Activated T-cell treated with anti-CD3 and anti-CD28 coated beads for 1 hour (primary cell): Measurements from ENCODE around the gene C5orf24.
"Not testable (repeated sequence)": the region's sequence is repeated elsewhere in the genome, so short reads cannot be mapped to it uniquely, and the experiment has no call there.

Experiments used
- DNase-seq: peaks from one replicate; pipeline ENCODE4 v3.0.0-alpha.2; 2020; ENCODE audit warnings: low read depth

The C5orf24 gene

DNA sequence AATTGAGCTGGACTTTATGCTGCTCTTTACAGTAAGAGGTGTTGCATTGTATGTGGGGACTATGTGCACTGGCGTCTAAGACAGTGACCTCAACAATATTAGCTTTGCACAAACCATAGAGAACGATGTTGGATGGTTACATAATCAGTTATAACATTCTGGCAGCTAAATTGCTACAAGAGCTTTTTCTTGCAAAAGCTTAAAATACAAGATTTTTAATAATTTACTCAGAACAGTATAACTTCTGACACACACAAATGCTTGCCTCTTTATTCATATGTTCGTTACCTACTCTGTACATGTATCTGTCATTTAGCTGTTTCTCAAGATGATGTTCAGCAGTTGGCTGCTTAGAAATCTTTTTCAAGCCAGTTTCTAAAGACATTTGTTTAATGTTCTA is 11.6 kb downstream of the C5orf24 start:
- DNase-seq: no peak

DNA sequence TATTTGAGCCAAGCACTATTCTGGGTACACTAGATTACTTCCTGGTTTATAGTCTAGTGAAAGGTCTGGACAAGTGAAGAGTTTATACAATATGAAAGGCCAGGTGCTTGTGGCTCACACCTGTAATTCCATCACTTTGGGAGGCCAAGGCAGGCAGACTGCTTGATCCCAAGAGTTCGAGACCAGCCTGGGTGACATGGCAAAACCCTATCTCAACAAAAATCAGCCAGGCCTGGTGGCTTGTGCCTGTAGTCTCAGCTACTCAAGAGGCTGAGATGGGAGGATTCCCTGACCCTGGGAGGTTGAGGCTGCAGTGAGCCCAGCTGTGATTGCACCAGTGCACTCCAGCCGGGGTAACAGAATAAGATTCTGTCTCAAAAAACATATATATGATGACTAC is 18.9 kb downstream of the C5orf24 start:
- DNase-seq: no peak

DNA sequence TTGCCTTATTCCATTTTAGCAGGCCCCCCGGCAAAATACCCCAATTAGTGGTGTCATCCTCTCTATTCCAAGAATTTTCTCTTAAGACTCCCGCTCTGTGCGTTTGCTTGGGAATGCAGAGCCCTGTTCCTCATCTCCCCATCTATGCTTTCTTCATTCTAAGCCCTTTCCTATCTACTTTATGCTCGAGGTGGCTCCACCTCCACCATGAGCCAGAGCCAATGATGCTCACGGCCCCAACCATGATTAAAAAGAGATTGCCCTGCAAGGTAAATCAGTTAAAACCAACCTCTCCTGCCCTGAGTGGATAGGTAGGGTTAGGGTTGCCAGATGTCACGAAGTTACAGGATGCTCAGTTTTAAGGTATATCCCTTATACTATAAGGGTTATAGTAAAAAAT is 27.7 kb downstream of the C5orf24 start:
- no peak for DNase-seq

DNA sequence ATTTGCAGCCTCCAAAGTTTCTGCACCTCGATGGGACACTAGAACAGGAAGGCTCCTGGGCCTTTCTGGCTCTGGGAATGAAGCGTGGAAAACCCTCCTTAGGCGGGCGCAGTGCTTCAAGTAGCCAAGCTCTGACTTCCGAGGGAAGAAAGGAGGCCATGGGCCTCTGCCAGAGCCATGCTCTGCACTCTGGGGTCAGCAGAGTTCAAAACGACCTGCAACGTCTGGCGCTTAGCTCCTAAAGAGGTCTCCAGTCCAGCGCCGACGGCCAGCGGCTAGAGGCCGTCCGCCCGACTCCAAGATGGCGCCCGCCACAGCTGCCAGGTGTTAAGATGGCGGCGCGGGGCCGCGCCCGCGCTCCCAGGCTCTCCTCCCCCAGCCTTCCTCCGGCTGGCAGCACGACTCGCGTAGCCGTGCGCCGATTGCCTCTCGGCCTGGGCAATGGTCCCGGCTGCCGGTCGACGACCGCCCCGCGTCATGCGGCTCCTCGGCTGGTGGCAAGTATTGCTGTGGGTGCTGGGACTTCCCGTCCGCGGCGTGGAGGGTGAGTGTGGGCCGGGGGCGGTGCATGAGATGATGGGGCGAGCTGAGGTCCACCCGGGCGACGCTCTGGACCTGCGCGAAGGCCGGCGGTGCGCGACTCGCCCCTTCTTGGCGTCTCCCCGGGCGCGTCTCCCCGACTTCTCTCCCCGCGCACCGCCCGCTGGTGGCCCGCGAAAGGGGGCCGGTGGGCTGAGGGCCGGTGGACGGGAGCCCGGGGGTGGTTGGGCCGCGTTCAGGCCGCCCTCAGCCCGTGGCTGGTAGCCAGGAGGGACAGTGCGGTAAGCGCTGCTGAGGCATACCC is 28.4 kb downstream of the C5orf24 start, which contains the start of gene TXNDC15:
Gene TXNDC15 (plus strand): TSS at position 385 of the 844 bp plus-strand sequence. CDS start 57 bp downstream, at position 442.
- DNase-seq: peak; percentile 68

DNA sequence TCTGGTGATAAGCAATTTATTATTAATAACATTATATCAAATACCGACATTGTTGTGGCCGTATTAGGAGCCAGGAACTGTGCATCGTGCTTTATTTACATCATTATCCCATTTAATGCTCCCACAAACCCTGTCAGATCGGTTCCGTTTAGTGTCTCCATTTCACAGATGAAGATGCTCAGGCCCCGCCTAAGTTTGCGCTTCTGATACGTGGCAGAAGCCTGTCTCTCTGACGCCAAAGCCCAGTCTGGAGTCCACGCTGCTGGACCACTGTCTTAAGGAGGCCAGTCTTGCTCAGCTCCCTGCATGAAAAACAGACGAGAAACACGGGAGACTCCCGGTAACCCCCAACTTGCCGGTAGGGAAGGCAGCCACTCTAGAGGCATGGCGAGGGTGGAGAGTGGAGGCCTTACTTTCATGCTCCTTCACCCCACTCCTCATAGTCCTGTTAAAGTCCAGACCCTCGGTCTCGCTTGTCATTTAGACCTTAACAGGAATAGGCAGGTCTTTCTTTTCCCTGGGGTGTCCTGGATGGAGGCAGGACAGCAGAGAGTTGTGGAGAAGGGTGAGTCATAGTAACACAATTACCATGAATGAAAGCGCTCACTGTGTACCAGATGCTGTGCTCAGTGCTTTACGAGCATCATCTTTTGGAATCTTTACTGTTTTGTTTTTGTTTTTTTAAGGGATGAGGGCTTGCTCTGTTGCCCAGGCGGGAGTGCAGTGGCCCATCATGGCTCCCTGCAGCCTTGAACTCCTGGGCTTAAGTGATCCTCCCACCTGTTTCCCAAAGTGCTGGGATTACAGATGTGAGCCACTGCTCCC is 29.3 kb downstream of the C5orf24 start:
- DNase-seq: no peak

DNA sequence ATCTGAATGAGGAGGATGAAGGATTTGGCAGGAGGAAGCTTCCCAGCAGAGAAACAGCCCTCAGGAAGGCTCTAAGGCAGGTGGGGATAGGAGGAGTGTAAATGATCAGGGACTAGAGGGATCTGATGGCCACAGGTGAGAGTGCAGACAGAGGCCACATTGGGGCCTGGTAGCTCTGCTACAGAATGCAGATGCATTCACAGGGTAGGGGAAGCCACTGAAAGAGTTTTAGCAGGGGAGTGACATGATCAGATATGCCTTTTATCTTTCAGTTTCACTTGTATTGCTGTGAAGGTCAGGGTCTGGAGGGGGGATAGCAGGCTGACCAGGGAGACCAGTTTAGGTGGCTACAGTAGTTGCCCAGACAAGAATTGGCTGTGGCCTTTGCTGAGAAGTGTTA is 31.4 kb downstream of the C5orf24 start:
- DNase-seq: no peak

DNA sequence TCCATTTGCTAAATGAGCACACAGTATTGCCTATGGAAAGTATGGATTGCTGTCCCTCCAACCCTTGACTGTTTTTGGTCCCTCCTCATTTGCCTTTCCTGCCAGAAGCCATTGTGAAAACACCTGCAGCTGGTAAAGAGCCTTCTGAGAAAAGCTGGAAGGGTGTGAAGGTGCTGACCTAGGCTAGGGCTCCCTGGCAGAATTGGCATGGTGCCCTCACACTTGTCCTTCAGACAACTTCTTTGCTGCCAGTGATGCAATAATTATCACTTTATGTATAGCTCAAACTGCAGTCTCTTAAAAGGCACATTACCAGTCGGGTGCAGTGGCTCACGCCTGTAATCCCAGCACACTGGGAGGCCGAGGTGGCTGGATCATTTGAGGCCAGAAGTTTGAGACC is 32.6 kb downstream of the C5orf24 start:
- no peak for DNase-seq

DNA sequence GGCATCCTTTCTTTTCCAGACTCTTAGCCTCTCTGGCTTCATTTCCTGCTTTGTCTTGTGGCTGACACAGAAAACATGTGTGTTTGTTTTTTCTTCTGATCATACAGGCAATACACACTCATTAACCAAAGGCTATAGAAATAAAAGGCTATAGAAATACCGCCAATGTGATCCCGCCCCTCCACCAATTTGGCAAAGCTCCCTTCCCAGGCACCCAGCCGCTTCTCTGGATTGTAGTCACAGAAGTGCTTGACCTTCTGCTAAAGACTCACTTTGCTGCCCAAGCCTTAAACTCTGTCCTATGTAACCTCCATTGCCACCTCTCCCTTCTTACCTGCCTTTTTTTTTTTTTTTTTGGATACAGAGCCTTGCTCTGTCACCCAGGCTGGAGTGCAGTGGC is 33.7 kb downstream of the C5orf24 start:
- no peak for DNase-seq

DNA sequence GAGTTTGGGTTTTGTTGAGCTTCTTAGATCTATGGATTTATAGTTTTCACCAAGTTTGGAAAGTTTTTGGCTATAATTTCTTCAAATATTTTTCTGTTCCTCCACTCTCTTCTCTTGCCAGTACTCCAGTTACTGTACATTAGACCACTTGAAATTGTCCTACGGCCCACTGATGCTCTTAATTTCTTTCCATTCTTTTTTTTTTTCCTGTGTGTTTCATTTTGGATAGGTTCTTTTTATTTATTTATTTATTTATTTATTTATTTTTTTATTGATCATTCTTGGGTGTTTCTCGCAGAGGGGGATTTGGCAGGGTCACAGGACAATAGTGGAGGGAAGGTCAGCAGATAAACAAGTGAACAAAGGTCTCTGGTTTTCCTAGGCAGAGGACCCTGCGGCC is 35.2 kb downstream of the C5orf24 start:
- not testable (repeated sequence) for DNase-seq

DNA sequence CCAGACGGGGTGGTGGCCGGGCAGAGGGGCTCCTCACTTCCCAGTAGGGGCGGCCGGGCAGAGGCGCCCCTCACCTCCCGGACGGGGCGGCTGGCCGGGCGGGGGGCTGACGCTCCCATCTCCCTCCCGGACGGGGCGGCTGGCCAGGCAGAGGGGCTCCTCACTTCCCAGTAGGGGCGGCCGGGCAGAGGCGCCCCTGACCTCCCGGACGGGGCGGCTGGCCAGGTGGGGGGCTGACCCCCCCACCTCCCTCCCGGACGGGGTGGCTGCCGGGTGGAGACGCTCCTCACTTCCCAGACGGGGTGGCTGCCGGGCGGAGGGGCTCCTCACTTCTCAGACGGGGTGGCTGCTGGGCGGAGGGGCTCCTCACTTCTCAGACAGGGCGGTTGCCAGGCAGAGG is 35.9 kb downstream of the C5orf24 start:
- not testable (repeated sequence) for DNase-seq

DNA sequence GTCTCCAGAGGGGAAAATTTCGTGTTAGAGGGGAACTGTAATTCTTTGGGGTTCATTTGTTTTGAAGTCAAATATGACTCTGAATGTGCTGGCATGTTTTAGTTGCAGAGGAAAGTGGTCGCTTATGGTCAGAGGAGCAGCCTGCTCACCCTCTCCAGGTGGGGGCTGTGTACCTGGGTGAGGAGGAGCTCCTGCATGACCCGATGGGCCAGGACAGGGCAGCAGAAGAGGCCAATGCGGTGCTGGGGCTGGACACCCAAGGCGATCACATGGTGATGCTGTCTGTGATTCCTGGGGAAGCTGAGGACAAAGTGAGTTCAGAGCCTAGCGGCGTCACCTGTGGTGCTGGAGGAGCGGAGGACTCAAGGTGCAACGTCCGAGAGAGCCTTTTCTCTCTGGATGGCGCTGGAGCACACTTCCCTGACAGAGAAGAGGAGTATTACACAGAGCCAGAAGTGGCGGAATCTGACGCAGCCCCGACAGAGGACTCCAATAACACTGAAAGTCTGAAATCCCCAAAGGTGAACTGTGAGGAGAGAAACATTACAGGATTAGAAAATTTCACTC is 41.9 kb downstream of the C5orf24 start:
- DNase-seq: no peak

DNA sequence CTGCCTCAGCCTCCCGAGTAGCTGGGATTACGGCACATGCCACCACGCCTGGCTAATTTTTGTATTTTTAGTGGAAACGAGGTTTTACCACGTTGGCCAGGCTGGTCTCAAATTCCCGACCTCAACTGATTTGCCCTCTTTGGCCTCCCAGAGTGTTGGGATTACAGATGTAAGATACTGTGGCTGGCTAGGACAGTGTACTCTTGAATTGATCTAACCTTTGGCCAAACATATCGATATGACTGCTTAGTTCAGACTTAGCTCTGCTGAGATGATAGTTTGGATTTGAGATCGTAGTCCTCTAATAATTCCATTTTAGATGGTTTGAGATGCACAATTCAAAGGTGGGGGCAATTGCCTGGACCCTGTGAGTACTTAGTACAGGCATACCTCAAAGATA is 43.6 kb downstream of the C5orf24 start:
- no peak for DNase-seq

DNA sequence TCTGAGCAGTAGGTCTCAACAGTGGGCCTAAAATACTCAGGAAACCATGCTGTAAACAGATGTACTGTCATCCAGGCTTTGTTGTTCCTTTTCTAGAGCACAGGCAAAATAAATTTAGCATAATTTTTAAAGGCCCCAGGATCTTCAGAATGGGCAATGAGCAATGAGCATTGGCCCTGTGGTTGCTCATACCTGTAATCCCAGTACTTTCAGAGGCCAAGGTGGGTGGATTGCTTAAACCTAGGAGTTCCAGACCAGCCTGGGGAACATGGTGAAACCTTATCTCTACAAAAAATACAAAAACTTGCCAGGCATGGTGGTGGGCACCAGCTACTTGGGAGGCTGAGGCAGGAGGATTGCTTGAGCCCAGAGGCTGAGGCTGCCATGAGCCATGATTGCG is 45.7 kb downstream of the C5orf24 start:
- DNase-seq: no peak

DNA sequence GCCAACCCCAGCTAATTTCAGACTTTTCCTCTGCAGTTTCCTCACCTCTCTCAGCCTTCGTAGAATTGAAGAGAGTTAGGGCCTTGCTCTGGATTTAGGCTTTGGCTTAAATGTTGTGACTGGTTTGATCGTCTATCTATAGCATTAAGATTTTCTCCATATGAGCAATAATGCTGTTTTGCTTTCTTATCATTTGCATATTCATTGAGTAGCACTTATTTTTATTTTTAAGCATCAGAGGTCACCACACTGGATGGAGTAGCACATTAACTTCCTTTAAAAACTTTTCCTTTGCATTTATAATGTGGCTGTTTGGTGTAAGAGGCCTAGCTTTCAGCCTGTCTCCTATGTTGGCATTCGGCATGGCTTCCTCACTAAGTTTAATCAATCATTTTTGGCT is 46.5 kb downstream of the C5orf24 start:
- no peak for DNase-seq

DNA sequence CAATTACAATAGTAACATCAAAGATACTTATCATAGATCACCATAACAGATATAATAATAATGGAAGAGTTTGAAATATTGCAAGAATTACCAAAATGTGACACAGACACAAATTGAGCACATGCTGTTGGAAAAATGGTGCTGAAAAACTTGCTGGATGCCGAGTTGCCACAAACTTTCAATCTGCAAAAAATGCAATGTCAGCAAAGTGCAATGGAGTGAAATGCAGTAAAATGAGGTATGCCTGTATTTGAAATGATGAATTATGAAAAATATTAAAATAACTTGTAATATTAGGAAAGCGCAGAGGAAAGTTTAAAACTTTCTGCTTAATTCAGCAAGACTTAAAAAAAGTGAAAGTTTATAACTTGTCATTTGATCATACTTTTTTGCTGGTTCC is 47.2 kb downstream of the C5orf24 start:
- DNase-seq: no peak

DNA sequence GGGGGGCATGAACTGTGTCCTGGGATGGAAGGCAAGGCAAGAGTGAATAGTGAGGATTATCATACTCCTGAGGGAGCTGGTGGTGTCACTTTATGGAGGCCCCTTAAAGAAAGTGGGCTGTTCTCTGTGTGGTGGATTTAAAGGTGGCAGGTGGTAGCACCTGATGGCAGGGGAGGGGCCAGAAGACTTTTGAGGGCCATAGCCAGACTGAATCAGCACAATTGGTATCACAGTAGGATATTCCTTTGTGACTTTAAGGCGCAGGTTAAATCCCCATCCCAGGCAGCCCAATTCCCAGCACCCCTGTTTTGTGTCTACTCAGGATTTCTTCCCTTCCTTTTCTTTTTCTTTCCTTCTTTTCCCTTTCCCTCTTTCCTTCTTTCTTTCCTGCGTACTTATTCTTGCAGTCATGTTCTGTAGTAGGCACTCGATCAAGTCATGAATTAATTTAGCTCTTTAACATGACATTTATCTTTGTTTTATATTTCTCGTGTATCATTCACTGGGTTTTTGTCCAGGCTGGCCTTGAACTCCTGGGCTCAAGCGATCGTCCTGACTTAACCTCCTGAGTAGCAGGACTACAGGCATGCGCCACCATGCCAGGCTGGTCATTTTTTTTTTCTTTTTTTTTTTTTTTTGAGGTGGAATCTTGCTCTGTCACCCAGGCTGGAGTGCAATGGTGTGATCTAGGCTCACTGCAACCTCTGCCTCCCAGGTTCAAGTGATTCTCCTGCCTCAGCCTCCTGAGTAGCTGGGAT is 48.2 kb downstream of the C5orf24 start:
- DNase-seq: no peak

DNA sequence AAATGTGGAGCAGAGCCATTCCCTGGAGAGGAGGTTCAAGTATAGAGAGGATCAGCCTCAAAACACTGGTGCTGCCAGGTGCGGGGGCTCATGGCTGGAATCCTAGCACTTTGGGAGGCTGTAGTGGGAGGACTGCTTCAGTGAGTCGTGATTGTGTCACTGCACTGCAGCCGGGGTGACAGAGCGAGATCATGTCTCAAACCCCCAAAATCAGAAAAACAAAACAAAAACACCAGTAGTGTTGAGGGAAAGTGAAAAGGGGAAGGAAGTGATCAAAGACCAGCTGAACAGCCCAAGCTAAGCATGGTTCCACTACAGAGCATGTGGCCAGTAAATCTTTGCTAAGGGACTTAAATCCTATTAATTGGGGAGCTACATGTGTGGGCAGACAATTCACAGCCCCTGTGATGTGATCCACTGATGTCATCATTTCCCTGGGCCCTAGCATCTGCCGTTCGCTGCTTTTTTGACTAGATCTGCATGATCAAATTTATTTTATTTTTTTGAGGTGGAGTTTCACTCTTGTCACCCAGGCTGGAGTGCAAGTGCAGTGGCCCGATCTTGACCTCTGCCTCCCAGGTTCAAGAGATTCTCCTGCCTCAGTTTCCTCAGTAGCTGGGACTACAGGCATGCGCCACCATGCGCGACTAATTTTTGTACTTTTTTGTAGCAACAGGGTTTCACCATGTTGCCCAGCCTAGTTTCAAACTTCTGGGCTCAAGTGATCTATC is 56.5 kb downstream of the C5orf24 start:
- no peak for DNase-seq

DNA sequence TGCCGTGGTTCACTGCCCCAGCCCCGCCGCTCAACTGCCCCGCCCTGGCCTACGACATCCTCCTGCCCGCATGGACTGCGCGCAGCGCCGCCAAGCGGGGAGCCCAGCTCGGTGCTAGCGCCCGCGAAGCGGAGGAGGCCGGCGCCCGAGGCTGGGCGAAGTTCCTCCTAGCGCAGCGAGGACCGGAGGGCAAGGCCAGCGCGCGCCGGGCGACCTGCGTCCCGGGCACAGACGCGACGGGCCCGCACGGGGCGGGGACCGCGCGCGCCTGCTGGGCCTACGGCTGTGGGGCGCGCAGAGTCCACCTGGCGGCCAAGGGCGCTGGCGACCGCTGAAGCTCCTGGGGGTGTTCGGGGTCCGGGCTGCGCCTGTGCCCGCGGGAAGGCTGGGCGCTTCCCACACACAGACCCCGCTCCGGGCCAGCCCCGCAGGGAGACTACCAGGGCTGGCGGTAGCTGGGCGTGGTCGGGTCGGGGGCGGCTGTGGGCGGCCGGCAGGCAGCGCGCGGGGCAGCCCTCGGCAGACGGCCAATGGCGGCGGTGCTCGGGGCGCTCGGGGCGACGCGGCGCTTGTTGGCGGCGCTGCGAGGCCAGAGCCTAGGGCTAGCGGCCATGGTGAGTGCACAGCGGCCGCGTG is 59.0 kb downstream of the C5orf24 start, which contains the start of gene PCBD2:
Gene PCBD2 (plus strand): TSS at position 522 of the 636 bp plus-strand sequence. CDS start 9 bp downstream, at position 531.
- peak; percentile 87 for DNase-seq

DNA sequence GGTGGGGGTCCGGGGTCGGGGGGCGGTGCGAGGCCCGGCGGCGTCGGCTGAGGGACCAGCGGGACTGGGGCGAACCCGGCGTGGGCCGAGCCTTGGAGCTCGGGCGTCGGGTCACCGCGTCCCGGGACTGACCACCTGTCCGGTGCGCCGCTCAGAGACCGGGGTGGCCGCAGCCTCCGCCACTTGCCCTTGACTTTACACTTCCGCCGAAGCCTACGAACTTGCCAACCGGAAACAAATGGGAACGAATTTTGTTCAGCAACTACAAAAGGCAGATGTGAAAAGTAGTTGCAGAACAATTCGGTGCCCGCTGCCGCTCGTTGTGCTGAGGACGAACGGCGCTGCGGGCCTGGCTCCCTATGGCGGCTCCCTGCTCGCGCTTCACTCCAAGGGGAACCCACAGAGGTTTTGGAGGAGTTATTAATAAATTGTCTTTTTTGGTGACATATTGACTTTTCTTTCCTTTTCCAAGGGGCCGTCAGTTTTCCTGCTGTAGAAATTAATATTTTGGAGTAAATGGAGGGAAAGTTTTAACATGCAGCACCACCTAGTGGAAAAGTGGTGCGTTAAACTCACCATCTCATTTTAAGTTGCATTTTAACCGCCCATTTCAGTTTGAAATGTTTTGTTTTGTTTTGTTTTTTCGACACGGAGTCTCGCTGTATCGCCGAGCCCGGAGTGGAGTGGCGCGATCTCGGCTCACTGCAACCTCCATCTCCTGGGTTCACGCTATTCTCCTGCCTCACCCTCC is 59.7 kb downstream of the C5orf24 start:
- peak; percentile 38 for DNase-seq

DNA sequence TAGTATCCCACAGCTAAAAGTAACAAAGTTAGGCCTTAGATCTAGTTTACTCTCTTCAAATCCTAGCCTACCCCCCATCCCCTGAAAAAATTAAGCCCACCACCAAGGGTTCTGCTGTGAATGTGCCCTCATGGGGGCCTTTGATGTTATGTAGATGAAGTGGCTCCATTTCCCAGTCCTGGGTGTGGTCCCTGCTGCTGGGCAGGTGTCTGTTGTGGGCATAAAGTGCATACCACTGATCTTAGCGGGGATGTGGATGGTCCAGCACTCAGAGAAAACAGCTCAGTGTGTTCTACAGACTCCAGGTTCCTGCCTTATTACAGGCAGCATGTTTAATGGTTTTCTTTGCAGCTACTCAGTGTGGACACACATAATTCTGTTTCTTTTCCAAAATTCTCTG is 61.0 kb downstream of the C5orf24 start:
- DNase-seq: no peak
